Ascending aorta (tissue), 2 donors: ENCODE measurements around the gene PYGB. TPM values are rescaled to one million over a fixed set of nuclear protein-coding genes. Genes with fewer than 3 reads are reported as not detected.
"Not testable (repeated sequence)": the region's sequence is repeated elsewhere in the genome, so short reads cannot be mapped to it uniquely, and the experiment has no call there.

Experiments used
- DNase-seq, 2 donors: peaks; one replicate each; pipeline ENCODE4 v3.0.0-alpha.2; 2019; ENCODE audit warnings: low spot score in 2 of 2
- H3K27ac ChIP-seq, 2 donors: fragments of 200-600 bp; sonication (generic); one replicate each; pipeline ENCODE4 v1.5.1; 2016 to 2017; ENCODE audit warnings: mild to moderate bottlenecking in 1 of 2
- H3K27me3 ChIP-seq: fragments of 200-600 bp; sonication (generic); one replicate; pipeline ENCODE4 v1.5.1; 2017
- H3K36me3 ChIP-seq, 2 donors: fragments of 200-600 bp; sonication (generic); one replicate each; pipeline ENCODE4 v1.5.1; 2016
- H3K4me1 ChIP-seq, 2 donors: fragments of 200-600 bp; sonication (generic); one replicate each; pipeline ENCODE4 v1.5.1; 2016 to 2017; ENCODE audit warnings: mild to moderate bottlenecking in 1 of 2
- H3K4me3 ChIP-seq, 2 donors: fragments of 200-600 bp; sonication (generic); one replicate each; pipeline ENCODE4 v1.5.1; 2016 to 2017; ENCODE audit warnings: mild to moderate bottlenecking in 1 of 2
- H3K9me3 ChIP-seq, 2 donors: fragments of 200-600 bp; sonication (generic); one replicate each; pipeline ENCODE4 v1.5.1; 2016
- intact Hi-C: fragments of 100-400 bp; cut with DNase I; formaldehyde crosslinking; loops from one replicate; pipeline ENCODE4 v1.15.1; 2023
- total RNA-seq: library from RNA; depleted of rRNA; stranded (reverse); fragments of >200 nt; gene quantifications from one replicate; pipeline ENCODE4 v1.1.0, GENCODE V29; 2016
- TF ChIP-seq, protein P1 (sequence below), 3 experiments: fragments of 200-600 bp in 2 of 3; fragments of 450-650 bp in 1 of 3; sonication (generic) in 2 of 3; IDR thresholded peaks; one replicate each; pipeline ENCODE4 v1.5.1; 2016 to 2019; ENCODE audit warnings: antibody characterized with exemption in 3 of 3, mild to moderate bottlenecking in 1 of 3, moderate library complexity in 1 of 3

Gene PYGB
- total RNA-seq, 1 donor from 2014 or later = 125 TPM

GRCh38 chr20:25227317-25227831, 20.5 kb upstream of the PYGB start:
- DNase-seq = peak in 1 of 2 donors; percentile 80
- Histone ChIP-seq H3K4me3 (no peak overlapping the region), H3K27ac (peak overlapping the region; percentile 93 to 97), H3K4me1 (peaks cover 16 to 39% of the 10 kb centered on the region in 2 donors), H3K9me3 (no peaks in the 10 kb centered on the region), H3K27me3 (no peaks in the 10 kb centered on the region), H3K36me3 (peaks cover 0 to 6% of the 10 kb centered on the region in 2 donors)
- intact Hi-C loops = loop anchor here (1.0 to 2.0 kb wide), 3 partner anchors 20 to 175 kb away; partner anchors contain the start of gene ENTPD6
- TF ChIP-seq, protein P1, sequence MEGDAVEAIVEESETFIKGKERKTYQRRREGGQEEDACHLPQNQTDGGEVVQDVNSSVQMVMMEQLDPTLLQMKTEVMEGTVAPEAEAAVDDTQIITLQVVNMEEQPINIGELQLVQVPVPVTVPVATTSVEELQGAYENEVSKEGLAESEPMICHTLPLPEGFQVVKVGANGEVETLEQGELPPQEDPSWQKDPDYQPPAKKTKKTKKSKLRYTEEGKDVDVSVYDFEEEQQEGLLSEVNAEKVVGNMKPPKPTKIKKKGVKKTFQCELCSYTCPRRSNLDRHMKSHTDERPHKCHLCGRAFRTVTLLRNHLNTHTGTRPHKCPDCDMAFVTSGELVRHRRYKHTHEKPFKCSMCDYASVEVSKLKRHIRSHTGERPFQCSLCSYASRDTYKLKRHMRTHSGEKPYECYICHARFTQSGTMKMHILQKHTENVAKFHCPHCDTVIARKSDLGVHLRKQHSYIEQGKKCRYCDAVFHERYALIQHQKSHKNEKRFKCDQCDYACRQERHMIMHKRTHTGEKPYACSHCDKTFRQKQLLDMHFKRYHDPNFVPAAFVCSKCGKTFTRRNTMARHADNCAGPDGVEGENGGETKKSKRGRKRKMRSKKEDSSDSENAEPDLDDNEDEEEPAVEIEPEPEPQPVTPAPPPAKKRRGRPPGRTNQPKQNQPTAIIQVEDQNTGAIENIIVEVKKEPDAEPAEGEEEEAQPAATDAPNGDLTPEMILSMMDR (IDR thresholded peaks at IDR 0.05) = no peak

DNA sequence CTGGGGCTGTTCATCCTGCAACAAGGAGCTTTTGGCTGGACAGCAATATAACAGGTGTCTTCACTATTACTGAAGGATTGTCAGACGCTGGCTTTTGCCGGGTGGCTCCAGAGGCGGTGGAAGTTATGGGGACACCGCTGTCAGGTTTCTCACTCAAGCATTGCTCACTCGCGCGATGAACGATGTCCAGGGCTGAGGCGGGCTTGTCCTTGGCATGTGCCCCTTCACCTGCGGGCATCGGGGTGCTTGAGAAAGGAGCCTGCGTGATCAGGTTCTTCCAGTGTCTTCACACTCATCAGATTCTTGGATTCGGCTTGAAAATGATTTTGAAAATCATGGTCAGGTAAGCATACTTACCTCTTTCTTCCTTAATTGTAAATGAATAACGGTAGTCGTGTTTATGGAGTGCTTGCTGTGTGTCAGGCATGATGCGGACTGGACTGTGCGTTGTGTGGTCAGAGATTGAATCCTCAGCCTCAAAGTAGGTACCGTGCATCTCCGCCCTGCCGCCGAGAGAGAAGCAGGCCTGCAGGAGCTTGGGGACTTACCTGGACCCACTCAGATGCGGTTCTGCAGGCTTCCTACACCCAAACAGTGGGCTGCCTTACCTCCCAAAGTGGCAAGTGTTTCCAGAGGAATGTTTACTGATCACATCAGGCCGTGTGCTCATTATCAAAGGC, 18.3 kb upstream of the PYGB start:
- H3K4me1 ChIP-seq = peaks cover 19 to 55% of the 10 kb centered on the region in 2 donors
- intact Hi-C loops = loop anchor here (10.0 kb wide), 1 partner anchor 1865 kb away; the partner anchor contains the start of gene GZF1

GRCh38 chr20:25230166-25230831, 17.6 kb upstream of the PYGB start:
- intact Hi-C loops = loop anchor here (10.0 kb wide), 1 partner anchor 1865 kb away; the partner anchor contains the start of gene GZF1
- DNase-seq = no peak
- no peak overlapping the region for H3K4me3 ChIP-seq
- H3K36me3 ChIP-seq = peaks cover 0 to 2% of the 10 kb centered on the region in 2 donors
- H3K27me3 ChIP-seq = no peaks in the 10 kb centered on the region
- TF ChIP-seq, protein P1 (IDR thresholded peaks at IDR 0.05) = no peak
- peak overlapping the region; percentile 93 to 97 for H3K27ac ChIP-seq
- H3K9me3 ChIP-seq = no peaks in the 10 kb centered on the region
- peaks cover 19 to 55% of the 10 kb centered on the region in 2 donors for H3K4me1 ChIP-seq

More for the DNA sequence above, 18.3 kb upstream of the PYGB start:
- Histone ChIP-seq H3K4me3 (no peak overlapping the region), H3K36me3 (peaks cover 0 to 6% of the 10 kb centered on the region in 2 donors), H3K27ac (peak overlapping the region; percentile 93 to 97), H3K27me3 (no peaks in the 10 kb centered on the region), H3K9me3 (no peaks in the 10 kb centered on the region)
- no peak for DNase-seq
- TF ChIP-seq, protein P1 (IDR thresholded peaks at IDR 0.05) = no peak

- no peaks in the 10 kb centered on the region for H3K36me3 ChIP-seq
- H3K9me3 ChIP-seq = no peaks in the 10 kb centered on the region
- TF ChIP-seq, protein P1 (IDR thresholded peaks at IDR 0.05) = no peak
- no peak overlapping the region for H3K4me3 ChIP-seq
- H3K27ac ChIP-seq = peak overlapping the region; percentile 93 to 97
- intact Hi-C loops = loop anchor here (10.0 kb wide), 1 partner anchor 1868 kb away; the partner anchor contains the start of gene GZF1
- H3K4me1 ChIP-seq = peaks cover 11 to 50% of the 10 kb centered on the region in 2 donors
- DNase-seq = peak in 1 of 2 donors; percentile 91
- no peaks in the 10 kb centered on the region for H3K27me3 ChIP-seq
These were observed 14.7 kb upstream of the PYGB start for GRCh38 chr20:25233016-25233772.

DNA sequence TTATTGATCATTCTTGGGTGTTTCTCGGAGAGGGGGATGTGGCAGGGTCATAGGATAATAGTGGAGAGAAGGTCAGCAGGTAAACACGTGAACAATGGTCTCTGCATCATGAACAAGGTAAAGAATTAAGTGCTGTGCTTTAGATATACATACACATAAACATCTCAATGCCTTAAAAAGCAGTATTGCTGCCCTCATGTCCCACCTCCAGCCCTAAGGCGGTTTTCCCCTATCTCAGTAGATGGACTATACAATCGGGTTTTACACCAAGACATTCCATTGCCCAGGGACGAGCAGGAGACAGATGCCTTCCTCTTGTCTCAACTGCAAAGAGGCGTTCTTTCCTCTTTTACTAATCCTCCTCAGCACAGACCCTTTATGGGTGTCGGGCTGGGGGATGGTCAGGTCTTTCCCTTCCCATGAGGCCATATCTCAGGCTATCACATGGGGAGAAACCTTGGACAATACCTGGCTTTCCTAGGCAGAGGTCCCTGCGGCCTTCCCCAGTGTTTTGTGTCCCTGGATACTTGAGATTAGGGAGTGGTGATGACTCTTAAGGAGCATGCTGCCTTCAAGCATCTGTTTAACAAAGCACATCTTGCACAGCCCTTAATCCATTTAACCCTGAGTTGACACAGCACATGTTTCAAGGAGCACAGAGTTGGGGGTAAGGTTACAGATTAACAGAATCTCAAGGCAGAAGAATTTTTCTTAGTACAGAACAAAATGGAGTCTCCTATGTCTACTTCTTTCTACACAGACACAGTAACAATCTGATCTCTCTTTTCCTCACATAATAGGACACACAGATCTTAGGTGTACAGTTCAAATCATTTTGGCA, 13.7 kb upstream of the PYGB start:
- H3K4me1 ChIP-seq = peaks cover 19 to 55% of the 10 kb centered on the region in 2 donors
- intact Hi-C loops = loop anchor here (10.0 kb wide), 1 partner anchor 1869 kb away; the partner anchor contains the start of gene GZF1
- not testable (repeated sequence) for DNase-seq, H3K27me3 ChIP-seq, H3K9me3 ChIP-seq, H3K36me3 ChIP-seq, H3K4me3 ChIP-seq
- peak overlapping the region; percentile 93 to 97 for H3K27ac ChIP-seq
